Keratinocyte (primary cell): ENCODE results near the gene PES1. TPM values are rescaled to one million over a fixed set of nuclear protein-coding genes. Genes with fewer than 3 reads are reported as not detected.

Source experiments
- DNase-seq: peaks from one replicate; pipeline ENCODE4 v3.0.0-alpha.2; 2011; ENCODE audit warnings: low read depth, missing footprints, low spot score
- FAIRE-seq: peaks from 2 replicates; lab custom pipeline; 2011; peaks lifted over from hg19 to GRCh38; lab: Jason Lieb, UNC
- H2AFZ ChIP-seq: 2 replicates; pipeline ENCODE4 v1.6.0; 2012; ENCODE audit warnings: low read length, control low read depth, inconsistent platforms; ENCODE audit not compliant: control insufficient read depth
- H3K27ac ChIP-seq: 2 replicates; pipeline ENCODE4 v1.5.1; 2011; ENCODE audit warnings: low read length; ENCODE audit not compliant: control insufficient read depth, insufficient read depth
- H3K27me3 ChIP-seq: 3 replicates; pipeline ENCODE4 v1.6.0; 2011; ENCODE audit warnings: low read length; ENCODE audit not compliant: control insufficient read depth, insufficient read depth; ENCODE audit errors: extremely low read depth
- H3K36me3 ChIP-seq, 2 experiments: 2 replicates in 1 of 2; 3 replicates in 1 of 2; pipeline ENCODE4 v1.5.1; 2011; ENCODE audit warnings: low read length in 2 of 2, mild to moderate bottlenecking in 1 of 2; ENCODE audit not compliant: control insufficient read depth in 2 of 2, insufficient read depth in 2 of 2; ENCODE audit errors: extremely low read depth in 1 of 2
- H3K4me1 ChIP-seq: 3 replicates; pipeline ENCODE4 v1.5.1; 2011; ENCODE audit warnings: low read length; ENCODE audit not compliant: control insufficient read depth, insufficient read depth; ENCODE audit errors: extremely low read depth
- H3K4me2 ChIP-seq: 3 replicates; pipeline ENCODE4 v1.6.0; 2011; ENCODE audit warnings: low read depth, low read length; ENCODE audit not compliant: control insufficient read depth, insufficient read depth; ENCODE audit errors: extremely low read depth
- H3K4me3 ChIP-seq, 3 experiments: fragments of 200-600 bp in 1 of 3; sonication (generic) in 1 of 3; 2 replicates in 2 of 3; 3 replicates in 1 of 3; pipeline ENCODE4 v1.5.1; 2011 to 2016; ENCODE audit warnings: low read length in 3 of 3, mild to moderate bottlenecking in 3 of 3, control low read depth in 2 of 3, inconsistent platforms in 1 of 3, low read depth in 1 of 3, mixed read lengths in 1 of 3, mixed run types in 1 of 3, moderate library complexity in 1 of 3; ENCODE audit not compliant: control insufficient read depth in 2 of 3, insufficient read depth in 2 of 3; ENCODE audit errors: extremely low read depth in 1 of 3
- H3K79me2 ChIP-seq: 2 replicates; pipeline ENCODE4 v1.6.0; 2012; ENCODE audit warnings: low read length; ENCODE audit not compliant: control insufficient read depth, insufficient read depth
- H3K9ac ChIP-seq: 3 replicates; pipeline ENCODE4 v1.6.0; 2011; ENCODE audit warnings: low read length; ENCODE audit not compliant: control insufficient read depth, insufficient read depth; ENCODE audit errors: extremely low read depth
- H3K9me1 ChIP-seq: 3 replicates; pipeline ENCODE4 v1.6.0; 2011; ENCODE audit warnings: low read length; ENCODE audit not compliant: control insufficient read depth, insufficient read depth; ENCODE audit errors: extremely low read depth
- H3K9me3 ChIP-seq: 2 replicates; pipeline ENCODE4 v1.5.1; 2012; ENCODE audit warnings: low read depth, low read length; ENCODE audit not compliant: control insufficient read depth
- H4K20me1 ChIP-seq: 3 replicates; pipeline ENCODE4 v1.6.0; 2011; ENCODE audit warnings: low read length; ENCODE audit not compliant: control insufficient read depth, insufficient read depth; ENCODE audit errors: extremely low read depth
- EZH2 ChIP-seq: IDR thresholded peaks from one replicate; pipeline ENCODE4 v1.6.1; 2012; ENCODE audit warnings: inconsistent platforms, mild to moderate bottlenecking, low read length, moderate library complexity
- dilution Hi-C: fragments of 300-500 bp; cut with MboI; formaldehyde crosslinking; loops from one replicate; pipeline ENCODE4 v1.7.0; 2020; ENCODE audit warnings: low sequenced_read_pairs; ENCODE audit not compliant: extremely low pct_ligation_motif_present
- polyA plus RNA-seq, 5 experiments: library from polyadenylated mRNA; depleted of rRNA in 3 of 5; stranded (reverse) in 3 of 5; stranded (forward) in 1 of 5; unstranded in 1 of 5; fragments of >200 nt; gene quantifications; 1 replicate in 1 of 5; 2 replicates in 3 of 5; 3 replicates in 1 of 5; pipeline versions ENCODE4 v1.2.1 to v1.2.3, GENCODE V29; 2011 to 2012; ENCODE audit warnings: missing spikeins in 2 of 5, low read depth in 1 of 5, low replicate concordance in 1 of 5
- TF ChIP-seq, protein P1 (sequence below), 3 experiments: IDR thresholded peaks in 1 of 3; conservative IDR thresholded peaks in 1 of 3; optimal IDR thresholded peaks in 1 of 3; 2 replicates in 2 of 3; 3 replicates in 1 of 3; pipeline versions ENCODE3 to v1.5.1; 2011; ENCODE audit warnings: low read length in 3 of 3, mild to moderate bottlenecking in 3 of 3, moderate library complexity in 2 of 3, control low read depth in 1 of 3, inconsistent platforms in 1 of 3; ENCODE audit not compliant: insufficient read depth in 2 of 3; ENCODE audit errors: extremely low read depth in 1 of 3

The PES1 gene
- polyA plus RNA-seq, 1 donor (not counting 4 experiments of a cell fraction or from before 2014, with no cell fraction given) = 116 TPM

DNA sequence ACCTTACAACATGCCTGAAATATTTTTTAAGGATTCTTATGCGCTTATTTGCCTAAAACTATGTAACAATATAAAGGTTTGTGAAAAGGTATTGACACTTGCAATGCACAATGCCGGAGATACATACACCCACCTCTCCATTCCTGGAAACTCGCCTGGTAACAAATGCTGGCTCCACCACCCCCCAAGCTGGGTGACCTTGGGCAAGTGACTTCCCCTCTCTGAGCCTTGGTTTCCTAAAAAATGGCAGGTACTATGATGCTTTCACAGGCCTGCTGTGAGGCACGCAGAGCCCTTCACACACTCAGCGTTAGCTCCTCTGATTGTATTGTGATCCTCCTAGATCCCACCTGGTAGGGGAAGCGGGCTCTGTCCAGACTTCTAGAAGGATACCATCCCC lies 19.5 kb downstream of the PES1 start:
- dilution Hi-C loops = no loop called here
- no peak overlapping the region for H3K4me3 ChIP-seq
- FAIRE-seq = no peak

DNA sequence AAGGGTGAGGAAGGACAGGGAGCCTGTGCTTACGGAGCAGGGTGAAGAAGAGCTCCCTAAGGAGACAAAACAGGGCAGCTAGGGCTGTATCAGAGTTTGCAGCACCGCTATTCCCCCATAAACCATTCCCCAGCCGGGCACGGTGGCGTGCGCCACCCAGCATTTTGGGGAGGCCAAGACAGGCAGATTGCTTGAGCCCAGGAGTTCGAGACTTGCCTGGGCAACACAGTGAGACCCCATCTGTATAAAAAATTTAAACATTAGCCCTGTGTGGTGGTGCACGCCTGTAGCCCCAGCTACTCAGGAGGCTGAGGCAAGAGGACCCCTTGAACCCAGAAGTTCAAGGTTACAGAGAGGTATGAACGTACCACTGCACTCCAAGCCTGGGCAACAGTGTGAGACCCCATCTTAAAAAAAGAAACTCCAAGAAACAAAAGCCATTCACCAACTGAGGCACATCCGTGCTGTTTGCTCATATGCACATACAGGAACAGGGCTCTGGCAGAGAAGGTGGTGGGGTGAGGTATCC lies 22.0 kb downstream of the PES1 start:
- Histone ChIP-seq H3K27ac (no peak overlapping the region), H3K9me1 (no peaks in the 10 kb centered on the region), H3K79me2 (no peaks in the 10 kb centered on the region), H2AFZ (no peak overlapping the region), H3K4me1 (peaks cover under 1% of the 10 kb centered on the region), H3K4me2 (no peak overlapping the region), H3K9ac (no peak overlapping the region), H3K36me3 (no peaks in the 10 kb centered on the region), H4K20me1 (no peaks in the 10 kb centered on the region), H3K4me3 (no peak overlapping the region), H3K9me3 (no peaks in the 10 kb centered on the region), H3K27me3 (peaks cover 18% of the 10 kb centered on the region)
- FAIRE-seq = no peak
- no peak for DNase-seq
- dilution Hi-C loops = no loop called here
- TF ChIP-seq, protein P1, sequence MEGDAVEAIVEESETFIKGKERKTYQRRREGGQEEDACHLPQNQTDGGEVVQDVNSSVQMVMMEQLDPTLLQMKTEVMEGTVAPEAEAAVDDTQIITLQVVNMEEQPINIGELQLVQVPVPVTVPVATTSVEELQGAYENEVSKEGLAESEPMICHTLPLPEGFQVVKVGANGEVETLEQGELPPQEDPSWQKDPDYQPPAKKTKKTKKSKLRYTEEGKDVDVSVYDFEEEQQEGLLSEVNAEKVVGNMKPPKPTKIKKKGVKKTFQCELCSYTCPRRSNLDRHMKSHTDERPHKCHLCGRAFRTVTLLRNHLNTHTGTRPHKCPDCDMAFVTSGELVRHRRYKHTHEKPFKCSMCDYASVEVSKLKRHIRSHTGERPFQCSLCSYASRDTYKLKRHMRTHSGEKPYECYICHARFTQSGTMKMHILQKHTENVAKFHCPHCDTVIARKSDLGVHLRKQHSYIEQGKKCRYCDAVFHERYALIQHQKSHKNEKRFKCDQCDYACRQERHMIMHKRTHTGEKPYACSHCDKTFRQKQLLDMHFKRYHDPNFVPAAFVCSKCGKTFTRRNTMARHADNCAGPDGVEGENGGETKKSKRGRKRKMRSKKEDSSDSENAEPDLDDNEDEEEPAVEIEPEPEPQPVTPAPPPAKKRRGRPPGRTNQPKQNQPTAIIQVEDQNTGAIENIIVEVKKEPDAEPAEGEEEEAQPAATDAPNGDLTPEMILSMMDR (optimal IDR thresholded peaks at IDR 0.05 in 1 of 3, IDR thresholded peaks at IDR 0.05 in 1 of 3, conservative IDR thresholded peaks at IDR 0.05 in 1 of 3; ENCODE audit: extremely low read depth in 1 of 3, insufficient read depth in 2 of 3, low read length in 3 of 3) = no peak
- TF ChIP-seq EZH2 = no peak

More for the DNA sequence above, 19.5 kb downstream of the PES1 start:
- TF ChIP-seq, protein P1 (optimal IDR thresholded peaks at IDR 0.05 in 1 of 3, IDR thresholded peaks at IDR 0.05 in 1 of 3, conservative IDR thresholded peaks at IDR 0.05 in 1 of 3; ENCODE audit: extremely low read depth in 1 of 3, insufficient read depth in 2 of 3, low read length in 3 of 3) = no peak
- TF ChIP-seq EZH2 = no peak
- no peaks in the 10 kb centered on the region for H3K79me2 ChIP-seq
- H3K36me3 ChIP-seq = peaks cover 13 to 15% of the 10 kb centered on the region in 2 experiments
- no peak overlapping the region for H3K27ac ChIP-seq
- H4K20me1 ChIP-seq = peaks cover 2% of the 10 kb centered on the region
- no peak for DNase-seq
- H3K4me1 ChIP-seq = peaks cover 2% of the 10 kb centered on the region
- no peak overlapping the region for H3K9ac ChIP-seq
- H3K4me2 ChIP-seq = no peak overlapping the region
- H2AFZ ChIP-seq = no peak overlapping the region
- no peaks in the 10 kb centered on the region for H3K9me3 ChIP-seq
- no peaks in the 10 kb centered on the region for H3K9me1 ChIP-seq
- peaks cover 9% of the 10 kb centered on the region for H3K27me3 ChIP-seq
